ENCODE results near the gene PRKRA. TPM values are rescaled to one million over a fixed set of nuclear protein-coding genes. Genes with fewer than 3 reads are reported as not detected.

The PRKRA gene
- total RNA-seq, 1 experiment from 2014 or later: 62.6 TPM

DNA sequence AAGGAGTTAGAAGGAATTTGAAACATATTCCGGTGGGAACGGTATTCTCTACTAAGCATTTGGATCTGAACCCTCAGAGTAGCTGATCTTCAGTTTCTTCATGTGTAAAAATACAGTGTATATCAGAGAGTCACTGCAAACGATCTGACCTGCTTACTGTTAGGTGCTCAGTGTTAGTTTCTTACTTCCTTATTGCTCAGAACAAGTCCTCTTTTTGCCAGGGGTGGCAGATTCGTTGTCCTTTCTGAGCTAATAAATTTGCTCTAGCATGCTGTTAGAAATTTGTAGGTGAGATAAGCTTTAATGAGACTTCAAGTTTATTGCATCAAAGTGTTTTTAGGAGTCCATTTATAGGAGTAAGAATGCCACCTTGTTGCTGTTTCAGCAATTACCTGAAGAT lies 45.1 kb upstream of the PRKRA start:
- intact Hi-C loops (cut with micrococcal nuclease; ENCODE audit: unreplicated experiment): no loop called here
- Histone ChIP-seq H3K27me3 (replicated peaks; ENCODE audit: insufficient read depth, low read depth, low read length, poor library complexity) (no peaks in the 10 kb centered on the region), H3K36me3 (ENCODE audit: insufficient read depth, low read length, poor library complexity, severe bottlenecking) (peaks cover 49% of the 10 kb centered on the region), H3K27ac (ENCODE audit: low read depth, low read length, poor library complexity, severe bottlenecking) (no peak overlapping the region), H3K4me3 (ENCODE audit: low read depth, low read length, poor library complexity, severe bottlenecking) (no peak overlapping the region), H3K4me1 (ENCODE audit: insufficient read depth, low read length, poor library complexity, severe bottlenecking) (no peaks in the 10 kb centered on the region), H3K9me3 (ENCODE audit: low read depth, low read length, poor library complexity, severe bottlenecking) (no peaks in the 10 kb centered on the region)
- TF ChIP-seq, protein P1, sequence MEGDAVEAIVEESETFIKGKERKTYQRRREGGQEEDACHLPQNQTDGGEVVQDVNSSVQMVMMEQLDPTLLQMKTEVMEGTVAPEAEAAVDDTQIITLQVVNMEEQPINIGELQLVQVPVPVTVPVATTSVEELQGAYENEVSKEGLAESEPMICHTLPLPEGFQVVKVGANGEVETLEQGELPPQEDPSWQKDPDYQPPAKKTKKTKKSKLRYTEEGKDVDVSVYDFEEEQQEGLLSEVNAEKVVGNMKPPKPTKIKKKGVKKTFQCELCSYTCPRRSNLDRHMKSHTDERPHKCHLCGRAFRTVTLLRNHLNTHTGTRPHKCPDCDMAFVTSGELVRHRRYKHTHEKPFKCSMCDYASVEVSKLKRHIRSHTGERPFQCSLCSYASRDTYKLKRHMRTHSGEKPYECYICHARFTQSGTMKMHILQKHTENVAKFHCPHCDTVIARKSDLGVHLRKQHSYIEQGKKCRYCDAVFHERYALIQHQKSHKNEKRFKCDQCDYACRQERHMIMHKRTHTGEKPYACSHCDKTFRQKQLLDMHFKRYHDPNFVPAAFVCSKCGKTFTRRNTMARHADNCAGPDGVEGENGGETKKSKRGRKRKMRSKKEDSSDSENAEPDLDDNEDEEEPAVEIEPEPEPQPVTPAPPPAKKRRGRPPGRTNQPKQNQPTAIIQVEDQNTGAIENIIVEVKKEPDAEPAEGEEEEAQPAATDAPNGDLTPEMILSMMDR (conservative IDR thresholded peaks at IDR 0.05; ENCODE audit: low read depth, low read length): no peak
- TF ChIP-seq EZH2 (IDR thresholded peaks at IDR 0.05; ENCODE audit: borderline replicate concordance, low read depth, low read length, poor library complexity, severe bottlenecking): no peak
- DNase-seq (ENCODE audit: low spot score): no peak
- no TSS peak for BruUV-seq (replicated peaks)
- CTCF ChIA-PET: no interaction called here
- POLR2A ChIA-PET (ENCODE audit: low non-redundant PET): no interaction called here

DNA sequence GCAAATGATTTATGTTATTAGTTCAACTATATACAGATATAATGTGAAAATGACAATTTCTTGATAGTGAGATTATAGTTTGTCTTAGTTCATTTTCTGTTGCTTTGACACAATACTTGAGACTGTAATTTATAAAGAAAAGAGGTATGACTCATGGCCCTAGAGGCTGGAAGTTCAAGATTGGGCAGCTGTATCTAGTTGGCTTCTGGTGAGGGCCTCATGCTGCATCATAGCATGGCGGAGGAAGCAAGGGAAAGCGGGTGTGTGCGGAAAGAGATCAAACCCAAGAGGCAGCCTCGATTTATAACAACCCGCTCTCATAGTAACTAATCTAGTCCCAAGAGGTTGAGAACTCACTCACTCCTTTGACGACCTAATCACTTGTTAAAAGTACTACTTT lies 40.6 kb upstream of the PRKRA start:
- DNase-seq (ENCODE audit: low spot score): no peak
- intact Hi-C loops (cut with micrococcal nuclease; ENCODE audit: unreplicated experiment): no loop called here
- TF ChIP-seq, protein P1 (conservative IDR thresholded peaks at IDR 0.05; ENCODE audit: low read depth, low read length): no peak
- no peak for TF ChIP-seq EZH2 (IDR thresholded peaks at IDR 0.05; ENCODE audit: borderline replicate concordance, low read depth, low read length, poor library complexity, severe bottlenecking)
- no TSS peak for BruUV-seq (replicated peaks)
- no peaks in the 10 kb centered on the region for H3K27me3 ChIP-seq (replicated peaks; ENCODE audit: insufficient read depth, low read depth, low read length, poor library complexity)
- no peaks in the 10 kb centered on the region for H3K9me3 ChIP-seq (ENCODE audit: low read depth, low read length, poor library complexity, severe bottlenecking)
- no peak overlapping the region for H3K27ac ChIP-seq (ENCODE audit: low read depth, low read length, poor library complexity, severe bottlenecking)
- ChIA-PET POLR2A (ENCODE audit: low non-redundant PET) (no interaction called here), CTCF (no interaction called here)
- H3K4me1 ChIP-seq (ENCODE audit: insufficient read depth, low read length, poor library complexity, severe bottlenecking): no peaks in the 10 kb centered on the region
- no peak overlapping the region for H3K4me3 ChIP-seq (ENCODE audit: low read depth, low read length, poor library complexity, severe bottlenecking)
- peaks cover 39% of the 10 kb centered on the region for H3K36me3 ChIP-seq (ENCODE audit: insufficient read depth, low read length, poor library complexity, severe bottlenecking)

DNA sequence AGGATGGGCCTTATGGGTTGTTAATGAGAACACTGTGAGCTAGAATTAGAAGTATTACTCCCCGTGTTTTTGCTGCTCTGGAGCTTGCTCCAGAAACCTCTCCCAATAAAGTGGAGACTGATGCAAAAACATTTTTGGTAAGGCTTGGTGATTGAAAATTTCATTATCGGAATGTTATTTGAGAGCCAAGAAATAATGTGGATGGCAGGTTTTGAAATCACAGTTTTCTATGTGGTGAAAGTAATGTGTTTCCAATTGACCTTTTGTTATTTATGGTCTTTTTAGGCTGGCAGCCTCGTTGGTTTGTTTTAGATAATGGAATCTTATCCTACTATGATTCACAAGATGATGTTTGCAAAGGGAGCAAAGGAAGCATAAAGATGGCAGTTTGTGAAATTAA lies 34.4 kb upstream of the PRKRA start:
- peaks cover 6% of the 10 kb centered on the region for H3K36me3 ChIP-seq (ENCODE audit: insufficient read depth, low read length, poor library complexity, severe bottlenecking)
- intact Hi-C loops (cut with micrococcal nuclease; ENCODE audit: unreplicated experiment): no loop called here
- POLR2A ChIA-PET (ENCODE audit: low non-redundant PET): no interaction called here
- CTCF ChIA-PET: no interaction called here
- H3K27me3 ChIP-seq (replicated peaks; ENCODE audit: insufficient read depth, low read depth, low read length, poor library complexity): no peaks in the 10 kb centered on the region
- peaks cover 27% of the 10 kb centered on the region for H3K4me1 ChIP-seq (ENCODE audit: insufficient read depth, low read length, poor library complexity, severe bottlenecking)
- no TSS peak for BruUV-seq (replicated peaks)
- TF ChIP-seq EZH2 (IDR thresholded peaks at IDR 0.05; ENCODE audit: borderline replicate concordance, low read depth, low read length, poor library complexity, severe bottlenecking): no peak
- TF ChIP-seq, protein P1 (conservative IDR thresholded peaks at IDR 0.05; ENCODE audit: low read depth, low read length): no peak
- no peaks in the 10 kb centered on the region for H3K9me3 ChIP-seq (ENCODE audit: low read depth, low read length, poor library complexity, severe bottlenecking)
- DNase-seq (ENCODE audit: low spot score): no peak
- no peak overlapping the region for H3K4me3 ChIP-seq (ENCODE audit: low read depth, low read length, poor library complexity, severe bottlenecking)
- H3K27ac ChIP-seq (ENCODE audit: low read depth, low read length, poor library complexity, severe bottlenecking): no peak overlapping the region

All from A673 (cell line).